ENCODE results near the gene PITX1.

- TF ChIP-seq CTCF (IDR thresholded peaks at IDR 0.05) (no peak), POLR2A (IDR thresholded peaks at IDR 0.05) (no peak)
Observed at GRCh38 chr5:135061001-135061400, 27.0 kb upstream of the PITX1 start.

Measured in right lobe of liver (tissue), 4 donors.